Activated gamma-delta T cell treated with Interleukin-2 at 50 U/mL for 16 hours (primary cell): ENCODE results near the gene ADAM23.

ENCODE experiments used
- DNase-seq: peaks from one replicate; pipeline ENCODE4 v3.0.0-alpha.2; 2020

The ADAM23 gene

DNA sequence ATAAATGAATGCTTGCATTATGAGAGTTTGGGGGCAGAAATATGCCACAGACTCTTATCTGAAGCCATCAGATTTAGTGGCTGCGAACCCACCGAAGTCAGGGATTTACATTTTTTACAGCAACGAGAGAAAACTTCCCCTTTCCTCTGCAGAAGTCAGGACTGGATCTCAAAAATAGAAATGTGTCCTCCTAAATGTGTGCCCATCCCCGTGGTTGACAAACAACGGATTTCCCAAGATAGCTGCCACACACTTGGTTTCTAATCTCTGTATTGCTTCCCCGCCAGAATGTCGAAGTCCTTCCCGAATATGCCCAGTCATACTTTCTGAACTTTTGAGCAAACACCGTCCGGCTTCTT is 879 bp upstream of the ADAM23 start:
- no peak for DNase-seq

DNA sequence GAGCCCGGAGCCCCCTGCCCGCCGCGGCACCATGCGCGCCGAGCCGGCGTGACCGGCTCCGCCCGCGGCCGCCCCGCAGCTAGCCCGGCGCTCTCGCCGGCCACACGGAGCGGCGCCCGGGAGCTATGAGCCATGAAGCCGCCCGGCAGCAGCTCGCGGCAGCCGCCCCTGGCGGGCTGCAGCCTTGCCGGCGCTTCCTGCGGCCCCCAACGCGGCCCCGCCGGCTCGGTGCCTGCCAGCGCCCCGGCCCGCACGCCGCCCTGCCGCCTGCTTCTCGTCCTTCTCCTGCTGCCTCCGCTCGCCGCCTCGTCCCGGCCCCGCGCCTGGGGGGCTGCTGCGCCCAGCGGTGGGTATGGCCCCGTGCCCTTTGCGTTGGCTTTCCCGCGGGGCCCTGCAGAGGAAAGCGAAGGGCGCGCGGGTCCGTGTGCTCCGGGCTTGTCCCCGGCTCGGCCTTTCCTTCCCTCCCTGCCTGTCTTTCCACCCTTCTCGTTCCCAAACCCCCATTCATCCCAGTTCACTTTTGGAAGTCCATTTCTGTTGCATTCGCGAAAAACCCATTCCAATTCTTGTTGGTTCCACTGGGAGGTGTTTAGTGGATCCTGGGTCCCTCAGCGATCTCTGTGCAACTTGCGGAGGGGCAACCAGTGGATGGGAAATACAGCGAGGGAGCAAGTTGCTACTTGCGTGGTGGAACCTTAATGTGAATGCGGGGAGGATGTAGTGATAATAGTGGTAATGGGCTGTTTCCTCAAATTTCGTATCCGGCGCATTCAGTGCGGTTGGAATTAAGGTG is 599 bp downstream of the ADAM23 start:
- no peak for DNase-seq

DNA sequence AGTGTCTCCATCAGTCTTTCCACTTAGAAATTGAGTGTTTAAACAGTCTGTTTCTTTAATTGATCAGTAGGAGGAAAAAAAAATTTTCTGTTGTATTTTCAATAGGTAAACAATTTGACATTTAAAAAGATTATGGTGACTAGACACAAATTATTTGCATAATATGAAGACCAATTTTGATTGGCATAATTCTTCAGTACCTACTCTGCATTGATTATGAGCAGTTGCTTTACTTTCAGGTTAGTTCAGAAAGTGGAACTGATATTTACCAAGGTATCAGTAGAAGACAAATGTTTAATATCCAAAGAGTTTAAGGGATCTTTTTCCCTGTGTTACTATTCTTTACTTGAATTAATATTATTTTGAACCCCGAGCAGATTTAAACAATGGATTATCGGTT is 2.6 kb downstream of the ADAM23 start:
- no peak for DNase-seq

DNA sequence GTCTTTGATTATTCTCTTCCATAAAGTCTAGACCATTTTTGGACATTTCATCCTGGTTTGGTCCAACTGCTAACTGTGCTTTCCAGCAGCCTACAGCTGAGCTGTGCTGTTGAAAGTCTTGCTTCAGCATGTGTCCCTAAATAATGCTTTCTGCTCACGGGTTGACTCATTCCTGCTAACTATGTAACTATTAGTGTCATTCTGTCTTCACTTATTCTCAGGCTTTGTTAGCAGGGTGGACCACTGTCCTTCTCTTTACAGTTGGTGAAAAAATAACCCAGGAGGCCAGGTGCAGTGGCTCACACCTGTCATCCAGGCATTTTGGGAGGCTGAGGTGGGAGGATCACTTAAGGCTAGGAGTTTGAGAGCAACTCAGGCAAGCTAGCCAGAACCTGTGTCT is 8.9 kb downstream of the ADAM23 start:
- DNase-seq = no peak

DNA sequence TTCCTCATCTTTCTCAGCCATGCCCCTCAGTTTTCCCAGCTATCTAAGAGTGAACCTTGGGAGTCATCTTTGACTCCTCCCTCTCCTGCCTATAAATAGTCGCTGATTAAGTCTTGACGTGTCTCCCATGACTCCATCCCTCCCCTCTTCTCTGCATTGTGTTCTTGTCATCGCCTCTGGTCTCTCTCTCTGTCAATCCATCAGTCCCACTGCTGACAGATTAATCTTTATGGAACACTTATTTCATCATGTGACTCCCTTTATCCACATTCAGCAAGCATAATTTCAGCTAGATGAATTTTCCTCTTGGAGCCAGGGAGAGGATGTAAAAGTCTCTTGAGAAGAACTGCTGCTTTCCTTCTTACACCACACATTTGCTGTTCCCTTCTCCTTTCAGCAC is 9.4 kb downstream of the ADAM23 start:
- DNase-seq = no peak

DNA sequence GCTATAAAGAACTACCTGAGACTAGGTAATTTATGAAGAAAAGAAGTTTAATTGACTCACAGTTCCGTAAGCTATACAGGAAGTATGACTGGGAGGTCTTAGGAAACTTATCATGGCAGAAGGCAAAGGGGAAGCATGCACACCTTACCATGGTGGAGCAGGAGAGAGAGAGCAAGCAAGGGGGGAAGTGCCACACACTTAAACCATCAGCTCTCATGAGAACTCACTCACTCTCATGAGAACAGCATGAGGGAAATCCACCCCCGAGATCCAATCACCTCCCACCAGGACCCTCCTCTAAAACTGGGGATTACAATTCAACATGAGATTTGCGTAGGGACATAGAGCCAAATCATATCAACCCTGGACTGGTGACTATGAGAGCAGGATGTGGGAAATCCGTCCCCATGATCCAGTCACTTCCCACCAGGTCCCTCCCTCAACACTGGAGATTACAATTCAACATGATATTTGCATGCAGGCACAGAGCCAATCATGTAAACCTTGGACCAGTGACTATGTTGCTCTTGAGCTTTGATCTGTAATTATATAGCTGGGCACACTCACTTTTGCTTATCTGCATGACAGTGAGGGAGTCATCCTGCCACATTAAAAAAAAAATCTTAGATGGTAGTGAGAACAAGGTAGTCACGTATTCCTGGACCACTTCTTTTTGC is 12.9 kb downstream of the ADAM23 start:
- no peak for DNase-seq

DNA sequence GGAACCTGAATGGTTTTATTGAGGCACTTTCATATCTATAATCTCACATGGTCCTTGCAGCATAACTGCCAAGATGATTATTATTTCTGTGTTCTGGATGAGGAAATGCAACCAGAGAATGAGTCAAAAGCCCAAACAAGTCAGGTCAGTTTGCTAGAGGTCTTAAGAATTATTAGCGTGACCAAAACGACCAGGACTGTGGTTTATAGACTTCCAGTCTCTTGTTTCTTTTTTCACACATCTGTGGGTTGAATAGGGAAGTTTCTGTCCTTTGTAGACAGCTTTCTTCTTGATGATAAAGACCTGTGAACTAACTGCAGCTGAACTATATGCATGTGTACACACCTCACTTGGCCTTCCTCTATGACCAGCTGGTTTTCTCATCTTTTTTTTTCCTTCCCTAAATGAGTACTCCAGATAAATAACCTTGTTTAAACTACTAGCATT is 13.9 kb downstream of the ADAM23 start:
- no peak for DNase-seq

DNA sequence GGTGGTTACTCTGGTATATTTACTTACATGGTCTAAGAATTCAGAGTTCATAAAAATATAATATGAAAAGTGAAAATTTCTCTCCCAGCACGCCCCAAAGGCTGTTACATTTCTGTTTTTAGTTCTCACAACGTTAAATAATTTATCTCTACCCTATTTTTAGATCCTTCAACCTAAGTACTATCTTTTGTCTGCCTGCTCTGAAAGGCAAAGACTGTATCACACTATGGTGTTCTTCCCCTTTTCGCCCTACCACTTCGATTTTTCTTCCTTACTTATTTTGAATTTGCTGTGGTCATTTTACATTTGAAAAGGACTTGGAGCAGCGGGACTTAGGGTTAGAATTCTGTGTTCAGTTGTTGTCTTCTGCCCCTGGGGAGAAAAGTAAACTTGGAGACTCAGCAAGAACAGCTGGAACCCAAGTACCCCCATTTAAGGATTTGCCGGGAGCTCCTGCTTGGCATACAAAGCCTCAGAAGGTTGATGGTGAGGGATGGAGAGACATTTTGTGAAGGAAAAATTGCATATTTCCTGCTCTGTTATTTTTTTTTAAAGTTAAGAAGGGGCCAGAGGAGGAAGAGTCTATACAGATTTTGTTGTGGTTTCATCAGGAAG is 19.0 kb downstream of the ADAM23 start:
- no peak for DNase-seq

DNA sequence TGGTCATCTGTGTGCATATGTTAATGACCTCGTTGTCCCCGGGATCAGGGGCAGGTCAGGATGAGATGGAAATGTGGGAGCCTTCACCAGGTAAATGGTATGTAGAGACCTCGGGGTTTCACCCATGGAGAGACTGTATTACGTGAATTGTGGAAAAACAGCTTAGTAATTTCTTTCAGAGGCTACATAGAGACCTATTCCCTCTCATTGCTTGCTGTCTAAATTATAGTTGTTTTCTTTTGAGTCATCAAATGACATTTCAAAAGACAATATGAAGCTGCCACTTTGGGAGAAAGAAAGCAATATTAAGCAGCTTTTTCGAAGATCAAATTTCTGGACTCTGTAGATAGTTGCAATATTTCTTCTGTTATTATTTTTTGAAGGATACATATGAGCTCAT is 20.4 kb downstream of the ADAM23 start:
- no peak for DNase-seq

DNA sequence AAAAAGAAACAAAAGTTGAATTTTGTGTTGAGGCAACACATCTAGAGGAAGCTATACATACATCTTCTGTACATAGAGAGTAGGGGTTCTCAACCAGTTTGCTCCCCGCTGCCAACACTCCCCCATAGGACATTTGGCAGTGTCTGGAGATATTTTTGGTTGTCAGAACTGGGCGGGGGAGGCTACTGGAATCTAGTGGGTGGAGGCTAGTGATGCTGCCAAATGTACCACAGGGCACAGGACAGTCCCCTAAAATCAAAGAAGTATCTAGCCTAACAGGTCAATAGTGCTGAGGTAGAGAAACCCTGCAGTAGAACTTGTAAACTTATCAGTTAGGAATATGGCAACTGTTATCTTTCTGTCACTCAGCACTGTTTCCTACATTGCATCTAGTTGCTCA is 21.3 kb downstream of the ADAM23 start:
- no peak for DNase-seq

DNA sequence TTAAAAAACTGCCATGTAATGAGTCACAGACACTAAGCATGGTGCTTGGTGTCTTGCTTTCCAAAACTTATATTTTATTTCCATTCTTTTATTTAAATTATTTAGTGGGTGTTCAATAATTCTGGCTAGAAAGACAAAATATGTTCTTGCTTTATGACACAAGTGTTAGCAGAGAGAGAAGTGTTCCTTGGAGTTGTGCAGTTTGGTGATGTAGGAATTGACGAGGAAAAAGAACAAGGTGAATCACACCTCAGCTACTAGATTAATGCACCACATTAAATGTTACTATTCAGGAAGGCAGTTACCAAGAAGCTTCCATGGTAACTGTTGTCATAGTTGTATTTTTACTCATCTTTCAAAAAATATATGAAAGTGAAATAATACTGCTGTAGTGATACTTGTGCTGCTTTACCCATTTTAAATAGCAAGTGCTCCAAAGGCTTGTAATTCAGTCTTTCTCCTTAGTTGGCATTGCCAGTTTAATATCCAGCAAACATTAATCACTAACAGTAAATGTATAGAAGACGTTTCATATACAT is 28.3 kb downstream of the ADAM23 start:
- no peak for DNase-seq

DNA sequence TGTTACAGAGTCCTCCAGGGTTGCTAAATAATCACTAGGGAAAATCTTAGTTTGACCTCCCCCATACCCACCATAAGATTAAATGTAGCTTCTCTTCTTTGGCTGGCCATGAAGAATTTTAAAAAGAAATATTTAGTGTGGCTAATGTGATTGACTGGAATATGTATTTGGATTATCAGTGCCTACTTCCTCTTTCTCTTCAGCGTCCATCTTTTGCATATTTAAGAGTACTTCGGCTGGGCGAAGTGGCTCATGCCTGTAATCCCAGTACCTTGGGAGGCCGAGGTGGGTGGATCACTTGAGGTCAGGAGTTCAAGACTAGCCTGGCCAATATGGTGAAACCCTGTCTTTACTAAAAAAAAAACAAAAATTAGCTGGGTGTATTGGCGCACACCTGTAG is 28.8 kb downstream of the ADAM23 start:
- DNase-seq = no peak

DNA sequence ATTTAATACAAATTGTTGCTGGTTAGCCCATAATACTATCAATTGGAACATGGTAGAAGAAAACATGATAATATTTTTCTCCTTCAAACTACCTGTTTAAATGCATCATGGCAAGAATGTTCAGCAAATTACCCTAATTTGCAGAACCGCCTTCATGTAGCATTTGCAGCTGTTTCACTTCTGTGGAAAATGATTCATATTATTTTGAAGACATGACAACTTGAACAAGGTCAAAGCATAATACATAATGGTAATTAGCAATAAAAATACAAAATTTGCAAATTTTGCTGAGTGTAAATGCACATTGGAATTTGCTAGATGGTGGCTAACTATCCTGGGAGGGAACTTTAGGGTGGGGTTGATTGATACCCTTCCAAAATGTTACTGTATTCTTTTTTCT is 30.8 kb downstream of the ADAM23 start:
- DNase-seq = no peak

DNA sequence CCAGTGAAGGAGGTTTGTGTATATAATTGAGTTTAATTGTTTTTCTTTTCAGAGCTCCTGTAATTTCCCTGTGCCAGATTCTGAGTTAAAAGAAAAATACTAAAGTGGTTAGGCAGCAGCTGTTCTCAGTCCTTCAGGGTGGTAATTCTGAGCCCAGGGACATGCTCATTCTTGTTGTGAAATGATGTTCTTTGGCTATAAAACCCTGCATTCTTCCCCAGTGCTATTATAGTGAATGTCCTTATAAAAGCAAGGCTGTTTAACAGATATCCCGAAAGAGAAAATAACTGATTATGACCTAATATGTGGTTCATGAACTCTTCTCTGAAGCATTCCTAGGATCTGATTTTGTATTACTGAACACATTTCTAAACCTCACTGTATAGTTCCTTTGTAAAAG is 34.0 kb downstream of the ADAM23 start:
- DNase-seq = no peak

DNA sequence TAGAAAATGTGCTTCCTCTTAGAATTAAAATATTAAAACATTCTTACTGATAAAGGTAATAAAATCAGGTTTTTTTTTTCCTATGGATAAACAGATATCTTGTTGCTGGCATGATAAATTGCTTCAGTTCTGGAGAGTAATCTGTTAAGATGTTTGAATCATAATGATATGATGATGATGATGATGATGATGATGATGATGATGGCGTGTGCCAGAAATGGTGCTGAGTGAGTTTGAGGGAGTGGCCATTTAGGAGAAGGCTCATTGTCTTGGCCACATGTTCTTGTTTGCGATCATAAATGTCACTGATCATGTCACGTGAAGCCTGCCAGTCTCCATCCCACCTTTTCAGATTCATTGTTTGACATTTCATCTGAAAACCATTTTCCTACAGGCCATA is 35.0 kb downstream of the ADAM23 start:
- DNase-seq = no peak

DNA sequence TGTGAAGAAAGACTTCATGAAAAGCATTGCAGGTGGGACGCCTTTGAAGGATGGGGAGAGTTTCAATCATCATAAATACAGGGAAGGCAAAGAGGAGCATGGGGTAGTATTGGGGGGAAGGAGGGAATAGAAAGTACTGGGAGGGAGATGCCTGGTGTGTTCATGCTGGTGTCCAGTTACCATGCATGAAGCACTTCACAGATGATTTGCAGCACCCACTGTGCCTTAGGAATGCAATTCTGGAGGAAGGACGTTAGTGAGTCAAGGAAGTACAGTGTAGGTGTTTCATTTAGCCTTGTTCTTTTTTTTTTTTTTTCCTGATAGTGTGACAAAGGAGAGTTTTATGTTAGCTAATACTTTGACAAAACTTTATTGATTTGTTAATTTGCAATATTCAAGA is 36.8 kb downstream of the ADAM23 start:
- no peak for DNase-seq

DNA sequence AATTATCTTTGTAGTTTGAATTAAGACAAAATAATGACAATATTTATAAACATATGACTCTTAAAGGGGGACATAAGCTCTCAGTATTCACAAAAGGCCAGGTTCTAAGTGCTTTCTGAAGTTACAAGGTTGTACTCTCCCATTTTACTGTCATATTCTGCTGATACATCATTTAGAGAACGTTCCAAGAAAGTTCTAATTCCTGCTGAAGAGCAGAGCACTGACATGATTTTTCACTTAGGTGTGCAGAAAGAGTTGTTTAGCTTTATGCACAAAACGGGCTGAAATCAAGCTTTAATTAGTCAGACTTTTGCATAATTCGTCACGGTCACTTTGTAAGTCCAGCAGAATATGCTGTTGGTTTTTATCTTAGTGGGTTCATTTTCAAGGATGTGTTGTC is 37.3 kb downstream of the ADAM23 start:
- DNase-seq = no peak

DNA sequence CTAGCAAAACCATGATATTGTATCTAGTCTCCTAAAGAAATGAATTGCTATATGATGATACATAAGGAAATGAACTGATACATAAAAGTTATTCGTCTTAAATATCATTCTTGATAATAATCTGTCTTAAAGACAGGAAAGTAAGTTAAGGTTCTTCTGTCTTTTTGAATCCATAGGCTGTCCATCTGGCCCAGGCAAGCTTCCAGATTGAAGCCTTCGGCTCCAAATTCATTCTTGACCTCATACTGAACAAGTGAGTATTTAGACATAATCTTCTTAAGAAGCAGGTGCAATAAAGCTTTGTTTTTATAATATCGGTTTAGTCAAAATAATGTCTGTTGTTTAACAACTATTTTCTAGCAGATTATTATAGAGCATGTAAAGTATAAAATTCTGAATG is 37.7 kb downstream of the ADAM23 start:
- DNase-seq = no peak

DNA sequence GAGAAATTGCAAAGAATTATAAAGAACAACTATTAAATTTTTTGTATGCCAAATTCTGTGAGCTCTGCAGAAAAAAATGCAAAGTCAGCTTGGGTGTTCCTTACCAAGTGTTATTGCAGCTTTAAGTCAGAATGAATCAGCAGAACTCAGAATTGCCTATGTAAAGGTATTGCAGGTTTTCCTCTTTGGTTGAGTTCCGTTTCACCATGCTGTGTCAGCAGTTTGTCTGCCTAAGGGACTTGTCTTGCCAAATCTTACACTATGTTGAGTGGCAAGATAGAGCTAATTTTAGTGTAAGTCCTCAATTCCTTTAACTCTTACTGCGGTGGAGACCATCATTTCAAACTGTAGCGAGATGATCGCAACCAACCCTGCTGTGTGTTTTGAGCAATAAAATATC is 38.8 kb downstream of the ADAM23 start:
- DNase-seq = no peak

DNA sequence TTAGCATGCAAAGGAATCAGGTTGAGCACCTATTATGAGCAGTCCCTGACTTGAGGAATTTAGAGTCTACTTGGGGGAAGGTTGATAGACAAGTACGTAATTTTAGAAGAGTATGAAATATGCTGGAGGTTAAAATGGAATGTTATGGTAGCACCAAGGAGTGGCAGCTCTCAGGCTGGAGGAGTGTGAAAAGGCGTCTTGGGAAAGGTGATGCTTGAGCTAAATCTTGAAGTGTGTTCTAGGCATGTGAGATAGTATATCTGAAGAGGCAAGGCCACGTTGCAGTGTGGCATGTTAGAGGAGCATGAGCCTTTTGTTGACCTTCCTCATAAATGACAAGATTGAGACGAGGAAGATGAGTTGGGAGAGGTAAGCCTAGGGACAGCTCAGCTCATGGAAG is 39.3 kb downstream of the ADAM23 start:
- DNase-seq = no peak

DNA sequence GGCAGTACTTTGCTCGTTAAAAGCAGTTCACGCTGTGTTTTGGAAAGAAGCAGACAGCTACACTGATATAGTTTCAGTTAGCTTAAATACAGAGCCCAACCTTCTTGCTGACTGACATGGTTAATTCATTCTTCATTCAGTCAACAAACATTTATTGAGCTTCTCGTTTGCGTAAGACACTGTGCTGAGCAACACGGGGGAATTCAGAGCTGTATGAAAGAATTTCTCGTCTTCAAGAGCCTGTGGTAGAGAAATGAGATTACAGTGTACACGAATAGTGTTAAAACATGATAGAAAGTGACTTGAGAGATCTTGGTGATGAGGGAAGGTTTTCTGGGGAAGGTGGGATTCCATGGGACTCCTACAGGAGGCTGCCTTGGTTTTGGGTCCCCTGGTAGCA is 44.7 kb downstream of the ADAM23 start:
- DNase-seq = no peak

DNA sequence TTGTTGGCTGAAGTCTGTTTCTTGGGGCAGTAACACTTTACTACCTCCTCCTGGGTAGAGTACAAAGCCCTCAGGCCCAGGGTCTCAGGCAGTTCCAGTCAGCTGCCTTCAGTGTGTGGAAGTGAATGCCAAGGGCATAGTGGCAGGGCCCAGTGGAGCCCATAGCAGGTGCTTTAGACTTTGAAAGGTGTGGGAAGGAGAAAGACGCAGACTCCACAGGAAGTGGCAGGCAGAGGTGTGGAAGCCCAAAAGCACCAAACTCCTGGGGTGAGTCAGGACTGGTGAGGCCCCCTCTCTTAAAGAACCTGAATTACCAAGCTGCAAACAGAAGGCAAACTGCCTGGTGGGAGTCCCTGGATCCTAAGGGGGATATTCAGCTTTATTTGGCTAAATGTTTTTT is 45.3 kb downstream of the ADAM23 start:
- no peak for DNase-seq

DNA sequence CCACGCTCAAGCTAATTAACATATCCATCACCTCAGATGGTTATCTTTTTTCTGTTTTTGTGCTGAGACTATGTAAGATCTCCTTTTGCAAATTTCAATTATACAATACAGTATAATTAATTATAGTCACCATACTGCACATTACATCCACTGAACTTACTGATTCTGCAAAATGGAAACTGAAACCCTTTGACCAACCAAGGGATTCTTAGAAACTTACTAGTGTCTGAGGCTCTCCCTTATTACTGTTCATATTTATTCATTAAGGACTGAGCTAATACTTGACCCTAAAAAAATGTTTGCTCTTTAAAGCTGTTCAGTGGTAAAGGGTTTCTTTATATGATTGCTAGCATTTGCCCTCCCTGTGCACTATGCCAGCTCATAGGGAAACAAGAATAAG is 50.7 kb downstream of the ADAM23 start:
- no peak for DNase-seq

DNA sequence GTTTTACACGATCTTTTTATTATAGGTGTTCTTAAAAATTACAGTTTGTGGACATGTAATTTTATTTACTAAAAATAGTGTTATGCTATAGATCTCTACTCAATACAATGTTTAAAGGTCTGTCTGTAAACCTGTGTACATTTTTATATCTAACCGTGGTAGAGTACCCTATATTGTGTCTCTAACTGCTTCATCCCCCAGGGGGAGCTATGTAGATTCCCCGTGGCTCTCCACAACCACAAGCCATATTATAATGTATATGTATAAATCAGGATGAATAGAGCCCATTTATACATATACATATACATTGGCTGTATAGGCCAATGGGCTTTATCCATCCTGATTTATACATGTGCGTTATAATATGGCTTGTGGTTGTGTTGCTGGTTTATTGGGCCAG is 59.4 kb downstream of the ADAM23 start:
- DNase-seq = no peak
